ENCODE data around the gene SYNE3.

The SYNE3 gene

GRCh38 chr14:95516554-95517181 lies at the start of gene SYNE3:
TSS of gene SYNE3 (minus strand) at chr14:95516650. CDS start at chr14:95475821, 40,829 bp downstream.
- TF ChIP-seq CTCF (IDR thresholded peaks at IDR 0.05; ENCODE audit: insufficient read depth, low read length, missing control alignments), result no peak
- no peak for DNase-seq (ENCODE audit: low read depth, low spot score)
- peak within 1 kb of the TSS; percentile 60 for H3K4me3 ChIP-seq (ENCODE audit: low read depth, low read length)
- ChIA-PET CTCF (interaction anchor here (0.8 to 9.4 kb wide), 9 partner anchors 10 to 75 kb away, joined by 3 to 62 read pairs (median 8); no protein-coding TSS in a partner anchor), POLR2A (interaction anchor here (0.8 to 1.0 kb wide), 2 partner anchors 9 to 74 kb away, joined by 3 to 4 read pairs; no protein-coding TSS in a partner anchor)

GRCh38 chr14:95564060-95564459 lies 47.6 kb upstream of the SYNE3 start:
- TF ChIP-seq CTCF (IDR thresholded peaks at IDR 0.05; ENCODE audit: insufficient read depth, low read length, missing control alignments), result no peak
- no peak for DNase-seq (ENCODE audit: low read depth, low spot score)
- ChIA-PET POLR2A (no interaction called here), CTCF (interaction anchor here (0.8 to 6.1 kb wide), 7 partner anchors 8 to 436 kb away, joined by 3 to 192 read pairs (median 3); no protein-coding TSS in a partner anchor)
- H3K4me3 ChIP-seq (ENCODE audit: low read depth, low read length), result no peak overlapping the region

GRCh38 chr14:95562892-95563685 lies 46.6 kb upstream of the SYNE3 start:
- CTCF ChIA-PET, result interaction anchor here (0.6 to 6.1 kb wide), 9 partner anchors 8 to 437 kb away, joined by 3 to 192 read pairs (median 3); no protein-coding TSS in a partner anchor
- H3K4me3 ChIP-seq (ENCODE audit: low read depth, low read length), result no peak overlapping the region
- POLR2A ChIA-PET, result no interaction called here
- TF ChIP-seq CTCF (IDR thresholded peaks at IDR 0.05; ENCODE audit: insufficient read depth, low read length, missing control alignments), result no peak
- DNase-seq (ENCODE audit: low read depth, low spot score), result no peak

- no peak overlapping the region for H3K4me3 ChIP-seq (ENCODE audit: low read depth, low read length)
- peak; percentile 21 for DNase-seq (ENCODE audit: low read depth, low spot score)
- CTCF ChIA-PET, result interaction anchor here (0.7 to 6.1 kb wide), 10 partner anchors 11 to 713 kb away, joined by 3 to 192 read pairs (median 6); no protein-coding TSS in a partner anchor
- TF ChIP-seq CTCF (IDR thresholded peaks at IDR 0.05; ENCODE audit: insufficient read depth, low read length, missing control alignments), result peak; percentile 85
- POLR2A ChIA-PET, result no interaction called here
Observed at GRCh38 chr14:95561001-95561412, 44.6 kb upstream of the SYNE3 start.

GRCh38 chr14:95559203-95559602 lies 42.8 kb upstream of the SYNE3 start:
- POLR2A ChIA-PET, result no interaction called here
- no peak overlapping the region for H3K4me3 ChIP-seq (ENCODE audit: low read depth, low read length)
- no peak for DNase-seq (ENCODE audit: low read depth, low spot score)
- CTCF ChIA-PET, result interaction anchor here (0.6 to 6.1 kb wide), 14 partner anchors 9 to 928 kb away, joined by 3 to 192 read pairs (median 7); no protein-coding TSS in a partner anchor
- no peak for TF ChIP-seq CTCF (IDR thresholded peaks at IDR 0.05; ENCODE audit: insufficient read depth, low read length, missing control alignments)

GRCh38 chr14:95557832-95558231 lies 41.4 kb upstream of the SYNE3 start:
- POLR2A ChIA-PET, result no interaction called here
- no peak for DNase-seq (ENCODE audit: low read depth, low spot score)
- TF ChIP-seq CTCF (IDR thresholded peaks at IDR 0.05; ENCODE audit: insufficient read depth, low read length, missing control alignments), result no peak
- CTCF ChIA-PET, result interaction anchor here (0.5 to 2.0 kb wide), 3 partner anchors 9 to 436 kb away, joined by 3 to 7 read pairs (median 5); no protein-coding TSS in a partner anchor
- no peak overlapping the region for H3K4me3 ChIP-seq (ENCODE audit: low read depth, low read length)

All from AG04449 (cell line).